NCI-H748 treated with DMSO at 0.1 percent for 48 hours (cell line): ENCODE results near the gene SHC2.
A peak's percentile ranks its signal among the peaks of the same experiment; 100 is the strongest.
"Not testable (repeated sequence)": the region's sequence is repeated elsewhere in the genome, so short reads cannot be mapped to it uniquely, and the experiment has no call there.

Source experiments
- DNase-seq: peaks from one replicate; lab custom pipeline; 2025; lab: John Stamatoyannopoulos, UW

SHC2 gene

GRCh38 chr19:423691-424466 lies 37.0 kb downstream of the SHC2 start:
- DNase-seq, result no peak

- DNase-seq, result not testable (repeated sequence)
Observed at GRCh38 chr19:422917-423226, 38.0 kb downstream of the SHC2 start.

- no peak for DNase-seq
Observed at GRCh38 chr19:422213-422916, 38.5 kb downstream of the SHC2 start.

- no peak for DNase-seq
Observed at GRCh38 chr19:419721-420515, 40.9 kb downstream of the SHC2 start.

GRCh38 chr19:418761-419671 lies 41.8 kb downstream of the SHC2 start:
- DNase-seq, result no peak

- no peak for DNase-seq
Observed at GRCh38 chr19:416416-416815, 44.4 kb downstream of the SHC2 start.

GRCh38 chr19:415292-415691 lies 45.5 kb downstream of the SHC2 start:
- no peak for DNase-seq

- peak; percentile 40 for DNase-seq
Observed at GRCh38 chr19:413756-414420, 46.9 kb downstream of the SHC2 start.

GRCh38 chr19:412356-413355 lies 48.2 kb downstream of the SHC2 start:
- DNase-seq, result no peak

- peak; percentile 34 for DNase-seq
Observed at GRCh38 chr19:411723-412355, 49.0 kb downstream of the SHC2 start.

GRCh38 chr19:411121-411722 lies 49.6 kb downstream of the SHC2 start:
- DNase-seq, result not testable (repeated sequence)

GRCh38 chr19:410243-410781 lies 50.5 kb downstream of the SHC2 start:
- no peak for DNase-seq

GRCh38 chr19:409516-410242 lies 51.2 kb downstream of the SHC2 start:
- peak; percentile 59 for DNase-seq

GRCh38 chr19:408902-409515 lies 51.8 kb downstream of the SHC2 start, which contains the start of gene C2CD4C:
Gene C2CD4C (minus strand): TSS chr19:409147. CDS start chr19:408361, 786 bp downstream.
- DNase-seq, result peak; percentile 59

- DNase-seq, result no peak
Observed at GRCh38 chr19:408441-408901, 52.4 kb downstream of the SHC2 start.

GRCh38 chr19:407511-408440 lies 53.1 kb downstream of the SHC2 start:
- DNase-seq, result no peak
